ENCODE results near the gene ACSM6.
"Not testable (repeated sequence)": the region's sequence is repeated elsewhere in the genome, so short reads cannot be mapped to it uniquely, and the experiment has no call there.

The ACSM6 gene

GRCh38 chr10:95193944-95194343 is at the start of gene ACSM6:
Gene ACSM6, plus strand, starts transcription at chr10:95194238. Its CDS starts 248 bp downstream, at chr10:95194486.
- no peak for DNase-seq

GRCh38 chr10:95168694-95169093 is 25.3 kb upstream of the ACSM6 start:
- peak in 1 of 2 experiments; percentile 24 for DNase-seq

- DNase-seq = no peak
Observed at GRCh38 chr10:95169522-95169921, 24.5 kb upstream of the ACSM6 start.

- no peak for DNase-seq
Observed at GRCh38 chr10:95170790-95171189, 23.2 kb upstream of the ACSM6 start.

- no peak for DNase-seq
Observed at GRCh38 chr10:95171336-95171735, 22.7 kb upstream of the ACSM6 start.

- DNase-seq = no peak
Observed at GRCh38 chr10:95172851-95173250, 21.2 kb upstream of the ACSM6 start.

- peak; percentile 3 to 47 for DNase-seq
Observed at GRCh38 chr10:95176101-95176500, 17.9 kb upstream of the ACSM6 start.

GRCh38 chr10:95177429-95177828 is 16.6 kb upstream of the ACSM6 start:
- DNase-seq = no peak

GRCh38 chr10:95178266-95178665 is 15.8 kb upstream of the ACSM6 start:
- DNase-seq = no peak

- no peak for DNase-seq
Observed at GRCh38 chr10:95178797-95179196, 15.2 kb upstream of the ACSM6 start.

GRCh38 chr10:95181726-95182125 is 12.3 kb upstream of the ACSM6 start:
- no peak for DNase-seq

- peak; percentile 59 to 76 for DNase-seq
Observed at GRCh38 chr10:95183271-95184230, 10.5 kb upstream of the ACSM6 start.

GRCh38 chr10:95187617-95188016 is 6.4 kb upstream of the ACSM6 start:
- DNase-seq = no peak

- no peak for DNase-seq
Observed at GRCh38 chr10:95188593-95188992, 5.4 kb upstream of the ACSM6 start.

GRCh38 chr10:95196046-95196445 is 2.0 kb downstream of the ACSM6 start:
- no peak for DNase-seq

GRCh38 chr10:95201736-95202135 is 7.7 kb downstream of the ACSM6 start:
- no peak for DNase-seq

- not testable (repeated sequence) for DNase-seq
Observed at GRCh38 chr10:95202865-95203264, 8.8 kb downstream of the ACSM6 start.

GRCh38 chr10:95208702-95209391 is 14.8 kb downstream of the ACSM6 start:
- DNase-seq = peak in 1 of 2 experiments; percentile 23

- no peak for DNase-seq
Observed at GRCh38 chr10:95209509-95210127, 15.6 kb downstream of the ACSM6 start.

GRCh38 chr10:95211606-95212279 is 17.7 kb downstream of the ACSM6 start:
- no peak for DNase-seq

GRCh38 chr10:95214369-95214768 is 20.3 kb downstream of the ACSM6 start:
- no peak for DNase-seq

GRCh38 chr10:95214793-95215192 is 20.8 kb downstream of the ACSM6 start:
- no peak for DNase-seq

GRCh38 chr10:95217476-95217875 is 23.4 kb downstream of the ACSM6 start:
- no peak for DNase-seq
